Astrocyte (in vitro differentiated cells and primary cell): Measurements from ENCODE around the gene ARAP1. TPM values are rescaled to one million over a fixed set of nuclear protein-coding genes. Genes with fewer than 3 reads are reported as not detected.

Experiments
- DNase-seq: peaks from one replicate; pipeline ENCODE4 v3.0.0-alpha.2; 2010; ENCODE audit warnings: low read depth
- FAIRE-seq: peaks from 2 replicates; lab custom pipeline; 2011; peaks lifted over from hg19 to GRCh38; lab: Jason Lieb, UNC
- H2AFZ ChIP-seq: 2 replicates; pipeline ENCODE4 v1.6.0; 2012; ENCODE audit warnings: low read depth, low read length, inconsistent platforms
- H3K27ac ChIP-seq: 2 replicates; pipeline ENCODE4 v1.5.1; 2011; ENCODE audit warnings: low read depth, low read length, inconsistent platforms
- H3K27me3 ChIP-seq: 2 replicates; pipeline ENCODE4 v1.6.0; 2011; ENCODE audit warnings: low read length, inconsistent platforms; ENCODE audit not compliant: insufficient read depth
- H3K36me3 ChIP-seq: 2 replicates; pipeline ENCODE4 v1.5.1; 2011; ENCODE audit warnings: low read length, inconsistent platforms; ENCODE audit not compliant: insufficient read depth
- H3K4me1 ChIP-seq: 2 replicates; pipeline ENCODE4 v1.5.1; 2011; ENCODE audit warnings: low read length, inconsistent platforms; ENCODE audit not compliant: insufficient read depth
- H3K4me2 ChIP-seq: 2 replicates; pipeline ENCODE4 v1.6.0; 2012; ENCODE audit warnings: low read length, inconsistent platforms
- H3K4me3 ChIP-seq: 2 replicates; pipeline ENCODE4 v1.5.1; 2011; ENCODE audit warnings: low read depth, mild to moderate bottlenecking, low read length, inconsistent platforms; ENCODE audit not compliant: insufficient read depth
- H3K79me2 ChIP-seq: 2 replicates; pipeline ENCODE4 v1.6.0; 2012; ENCODE audit warnings: mild to moderate bottlenecking, low read length, inconsistent platforms; ENCODE audit not compliant: insufficient read depth
- H3K9ac ChIP-seq: 2 replicates; pipeline ENCODE4 v1.6.0; 2012; ENCODE audit warnings: mild to moderate bottlenecking, low read length, inconsistent platforms
- H3K9me3 ChIP-seq: 2 replicates; pipeline ENCODE4 v1.5.1; 2012; ENCODE audit warnings: low read depth, mild to moderate bottlenecking, low read length, inconsistent platforms; ENCODE audit not compliant: insufficient read depth
- H4K20me1 ChIP-seq: 2 replicates; pipeline ENCODE4 v1.6.0; 2012; ENCODE audit warnings: low read length, inconsistent platforms; ENCODE audit not compliant: insufficient read depth
- H3K27ac Mint-ChIP-seq: one replicate; pipeline ENCODE4 v1.8.0; 2021; ENCODE audit warnings: mild to moderate bottlenecking, mixed read lengths; ENCODE audit not compliant: unreplicated experiment
- H3K27me3 Mint-ChIP-seq: one replicate; pipeline ENCODE4 v1.8.0; 2021; ENCODE audit warnings: low read depth, mixed read lengths; ENCODE audit not compliant: unreplicated experiment
- H3K36me3 Mint-ChIP-seq: one replicate; pipeline ENCODE4 v1.8.0; 2021; ENCODE audit warnings: low read depth, mixed read lengths; ENCODE audit not compliant: unreplicated experiment
- H3K4me1 Mint-ChIP-seq: one replicate; pipeline ENCODE4 v1.8.0; 2021; ENCODE audit warnings: low read depth, mixed read lengths; ENCODE audit not compliant: unreplicated experiment
- H3K4me3 Mint-ChIP-seq: one replicate; pipeline ENCODE4 v1.8.0; 2021; ENCODE audit warnings: mild to moderate bottlenecking, moderate library complexity, mixed read lengths; ENCODE audit not compliant: unreplicated experiment
- H3K9me3 Mint-ChIP-seq: one replicate; pipeline ENCODE4 v1.8.0; 2021; ENCODE audit warnings: mild to moderate bottlenecking, mixed read lengths; ENCODE audit not compliant: unreplicated experiment
- EZH2 ChIP-seq: IDR thresholded peaks from 2 replicates; pipeline ENCODE4 v1.6.1; 2012; ENCODE audit warnings: mild to moderate bottlenecking, low read length, inconsistent platforms; ENCODE audit not compliant: insufficient read depth
- total RNA-seq: library from RNA; stranded (reverse); gene quantifications from 2 replicates; pipeline ENCODE4 v1.2.1, GENCODE V29; 2021
- TF ChIP-seq, protein P1 (sequence below): IDR thresholded peaks from 2 replicates; pipeline ENCODE4 v1.5.1; 2011; ENCODE audit warnings: low read depth, mild to moderate bottlenecking, inconsistent platforms, low read length, moderate library complexity; ENCODE audit not compliant: insufficient read depth

ARAP1 gene
- total RNA-seq, 1 donor from 2014 or later: 31.9 TPM

DNA sequence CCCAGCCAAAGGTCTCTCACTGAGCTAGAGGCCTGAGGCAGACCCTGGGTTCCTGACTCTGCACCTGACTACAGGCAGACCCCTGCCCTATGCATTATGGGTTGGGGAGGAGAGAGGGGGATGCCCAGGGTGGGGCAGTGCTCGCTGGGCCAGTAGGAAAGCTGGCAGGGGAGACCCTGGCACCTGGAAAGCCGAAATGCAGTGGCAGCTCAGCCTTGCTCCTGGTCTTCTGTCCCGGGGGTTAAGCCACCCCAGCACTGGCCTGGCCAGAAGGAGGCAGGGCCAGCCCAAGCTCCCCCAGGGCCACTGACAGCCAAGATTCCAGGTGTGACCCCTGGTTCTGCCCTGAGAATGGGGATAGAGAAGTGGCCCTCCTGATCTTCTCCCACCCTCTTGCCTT is 5.4 kb downstream of the ARAP1 start:
- peaks cover 22% of the 10 kb centered on the region for H3K4me1 Mint-ChIP-seq
- Histone ChIP-seq H3K79me2 (peaks cover 32% of the 10 kb centered on the region), H3K27ac (no peak overlapping the region), H3K4me2 (no peak overlapping the region), H2AFZ (no peak overlapping the region), H4K20me1 (peaks cover 66% of the 10 kb centered on the region), H3K4me3 (no peak overlapping the region), H3K9ac (no peak overlapping the region), H3K36me3 (no peaks in the 10 kb centered on the region), H3K4me1 (peaks cover 10% of the 10 kb centered on the region), H3K9me3 (no peaks in the 10 kb centered on the region), H3K27me3 (no peaks in the 10 kb centered on the region)
- no peak overlapping the region for H3K4me3 Mint-ChIP-seq
- peaks cover 14% of the 10 kb centered on the region for H3K36me3 Mint-ChIP-seq
- H3K27me3 Mint-ChIP-seq: peaks cover 3% of the 10 kb centered on the region
- TF ChIP-seq, protein P1, sequence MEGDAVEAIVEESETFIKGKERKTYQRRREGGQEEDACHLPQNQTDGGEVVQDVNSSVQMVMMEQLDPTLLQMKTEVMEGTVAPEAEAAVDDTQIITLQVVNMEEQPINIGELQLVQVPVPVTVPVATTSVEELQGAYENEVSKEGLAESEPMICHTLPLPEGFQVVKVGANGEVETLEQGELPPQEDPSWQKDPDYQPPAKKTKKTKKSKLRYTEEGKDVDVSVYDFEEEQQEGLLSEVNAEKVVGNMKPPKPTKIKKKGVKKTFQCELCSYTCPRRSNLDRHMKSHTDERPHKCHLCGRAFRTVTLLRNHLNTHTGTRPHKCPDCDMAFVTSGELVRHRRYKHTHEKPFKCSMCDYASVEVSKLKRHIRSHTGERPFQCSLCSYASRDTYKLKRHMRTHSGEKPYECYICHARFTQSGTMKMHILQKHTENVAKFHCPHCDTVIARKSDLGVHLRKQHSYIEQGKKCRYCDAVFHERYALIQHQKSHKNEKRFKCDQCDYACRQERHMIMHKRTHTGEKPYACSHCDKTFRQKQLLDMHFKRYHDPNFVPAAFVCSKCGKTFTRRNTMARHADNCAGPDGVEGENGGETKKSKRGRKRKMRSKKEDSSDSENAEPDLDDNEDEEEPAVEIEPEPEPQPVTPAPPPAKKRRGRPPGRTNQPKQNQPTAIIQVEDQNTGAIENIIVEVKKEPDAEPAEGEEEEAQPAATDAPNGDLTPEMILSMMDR: no peak
- no peak for TF ChIP-seq EZH2
- no peaks in the 10 kb centered on the region for H3K9me3 Mint-ChIP-seq
- no peak overlapping the region for H3K27ac Mint-ChIP-seq
- no peak for DNase-seq
- no peak for FAIRE-seq

DNA sequence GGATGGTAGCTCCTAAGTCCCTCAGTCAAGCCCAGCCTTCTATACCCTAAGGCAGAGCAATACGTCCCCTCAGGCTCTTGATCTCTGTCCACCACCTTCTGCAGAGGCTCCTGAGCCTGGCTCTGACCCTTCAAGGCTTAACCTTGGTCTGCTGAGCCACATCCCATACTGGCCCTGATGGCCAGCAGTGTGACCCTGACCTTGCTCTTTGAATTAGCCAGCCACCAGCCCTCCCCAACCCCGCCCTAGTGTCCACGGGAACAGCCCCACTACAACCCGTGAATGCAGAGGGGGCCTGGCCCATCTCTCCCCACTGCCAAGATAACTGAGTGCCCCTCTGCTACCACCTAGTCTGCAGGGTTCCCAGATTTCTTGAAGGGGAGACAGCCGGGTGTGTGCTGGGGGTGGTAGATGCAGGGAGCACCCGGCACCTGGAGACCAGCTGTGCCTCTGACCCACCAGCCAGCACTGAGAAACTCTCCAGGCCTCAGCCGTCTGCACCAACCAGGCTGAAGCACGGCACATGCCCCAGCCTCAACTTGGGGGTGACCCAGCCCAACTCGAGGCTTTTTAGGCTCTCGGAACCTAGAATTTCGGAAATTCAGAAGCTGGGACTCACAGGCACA is 6.2 kb downstream of the ARAP1 start:
- H4K20me1 ChIP-seq: peaks cover 65% of the 10 kb centered on the region
- H3K4me1 ChIP-seq: peaks cover 10% of the 10 kb centered on the region
- peaks cover 14% of the 10 kb centered on the region for H3K36me3 Mint-ChIP-seq

More for the DNA sequence above, 6.2 kb downstream of the ARAP1 start:
- H3K27ac ChIP-seq: no peak overlapping the region
- FAIRE-seq: no peak
- no peaks in the 10 kb centered on the region for H3K9me3 Mint-ChIP-seq
- no peak overlapping the region for H2AFZ ChIP-seq
- H3K4me3 Mint-ChIP-seq: no peak overlapping the region
- no peak for DNase-seq
- no peak overlapping the region for H3K4me2 ChIP-seq
- TF ChIP-seq, protein P1: no peak
- no peak for TF ChIP-seq EZH2
- H3K4me3 ChIP-seq: no peak overlapping the region
- H3K27ac Mint-ChIP-seq: no peak overlapping the region
- H3K79me2 ChIP-seq: peaks cover 31% of the 10 kb centered on the region
- H3K27me3 Mint-ChIP-seq: peaks cover 3% of the 10 kb centered on the region
- H3K9ac ChIP-seq: no peak overlapping the region
- no peaks in the 10 kb centered on the region for H3K9me3 ChIP-seq
- peaks cover 25% of the 10 kb centered on the region for H3K4me1 Mint-ChIP-seq
- no peaks in the 10 kb centered on the region for H3K36me3 ChIP-seq
- H3K27me3 ChIP-seq: no peaks in the 10 kb centered on the region
